ENCODE results near the gene OTX2.

GRCh38 chr14:56809270-56810146, 771 bp downstream of the OTX2 start:
- TF ChIP-seq CTCF (conservative IDR thresholded peaks at IDR 0.05) (no peak), EZH2 (IDR thresholded peaks at IDR 0.05; ENCODE audit: low read depth) (no peak)
